GM19035 (cell line): ENCODE results near the gene TMEM240.
A peak's percentile ranks its signal among the peaks of the same experiment; 100 is the strongest.
"Not testable (repeated sequence)": the region's sequence is repeated elsewhere in the genome, so short reads cannot be mapped to it uniquely, and the experiment has no call there.

Source experiments
- ATAC-seq: cut with Tn5 transposase; IDR thresholded peaks from one replicate; pipeline ENCODE4 v1.9.1; 2021; ENCODE audit not compliant: unreplicated experiment

The TMEM240 gene

GRCh38 chr1:1527092-1527816 lies 13.2 kb downstream of the TMEM240 start:
- no peak for ATAC-seq

GRCh38 chr1:1526476-1526875 lies 13.9 kb downstream of the TMEM240 start:
- not testable (repeated sequence) for ATAC-seq

GRCh38 chr1:1524750-1525383 lies 15.6 kb downstream of the TMEM240 start:
- not testable (repeated sequence) for ATAC-seq

- ATAC-seq: not testable (repeated sequence)
These were observed 16.8 kb downstream of the TMEM240 start for GRCh38 chr1:1523651-1524050.

GRCh38 chr1:1523226-1523625 lies 17.2 kb downstream of the TMEM240 start:
- ATAC-seq: not testable (repeated sequence)

- not testable (repeated sequence) for ATAC-seq
These were observed 17.9 kb downstream of the TMEM240 start for GRCh38 chr1:1522536-1522935.

GRCh38 chr1:1521331-1521730 lies 19.1 kb downstream of the TMEM240 start:
- ATAC-seq: no peak

- ATAC-seq: not testable (repeated sequence)
These were observed 20.5 kb downstream of the TMEM240 start for GRCh38 chr1:1519805-1520505.

- ATAC-seq: not testable (repeated sequence)
These were observed 21.8 kb downstream of the TMEM240 start for GRCh38 chr1:1518621-1519007.

GRCh38 chr1:1517973-1518620 lies 22.3 kb downstream of the TMEM240 start:
- ATAC-seq: no peak

GRCh38 chr1:1516923-1517322 lies 23.5 kb downstream of the TMEM240 start:
- not testable (repeated sequence) for ATAC-seq

GRCh38 chr1:1514376-1514775 lies 26.0 kb downstream of the TMEM240 start:
- ATAC-seq: not testable (repeated sequence)

GRCh38 chr1:1513675-1514074 lies 26.7 kb downstream of the TMEM240 start:
- ATAC-seq: not testable (repeated sequence)

GRCh38 chr1:1512425-1512824 lies 28.0 kb downstream of the TMEM240 start:
- peak; percentile 14 for ATAC-seq

GRCh38 chr1:1511533-1512285 lies 28.7 kb downstream of the TMEM240 start, which contains the start of gene ATAD3A:
ATAD3A (plus strand) TSS chr1:1512162; CDS start chr1:1512269, 107 bp downstream.
- ATAC-seq: peak; percentile 88

- no peak for ATAC-seq
These were observed 29.4 kb downstream of the TMEM240 start for GRCh38 chr1:1510912-1511532.

GRCh38 chr1:1509465-1509850 lies 31.0 kb downstream of the TMEM240 start:
- ATAC-seq: not testable (repeated sequence)

GRCh38 chr1:1508775-1509464 lies 31.5 kb downstream of the TMEM240 start:
- ATAC-seq: not testable (repeated sequence)

GRCh38 chr1:1507305-1507704 lies 33.1 kb downstream of the TMEM240 start:
- no peak for ATAC-seq
